NOMO-1 treated with dmso at 0.1 percent for 144 hours (cell line): ENCODE results near the gene CDH24.

Experiments
- DNase-seq: peaks from one replicate; lab custom pipeline; 2025; ENCODE audit not compliant: unreplicated experiment; lab: John Stamatoyannopoulos, UW

Gene CDH24

GRCh38 chr14:23063601-23064000, 6.3 kb upstream of the CDH24 start:
- DNase-seq = no peak

- DNase-seq = no peak
These were observed 4.7 kb upstream of the CDH24 start for GRCh38 chr14:23062002-23062401.

GRCh38 chr14:23060536-23061260, 3.4 kb upstream of the CDH24 start:
- DNase-seq = no peak

GRCh38 chr14:23058654-23059504, 1.6 kb upstream of the CDH24 start:
- no peak for DNase-seq

- DNase-seq = no peak
These were observed 685 bp upstream of the CDH24 start for GRCh38 chr14:23057757-23058653.

GRCh38 chr14:23056145-23056955, 970 bp downstream of the CDH24 start:
- no peak for DNase-seq

- DNase-seq = no peak
These were observed 1.6 kb downstream of the CDH24 start for GRCh38 chr14:23055621-23056144.

- DNase-seq = no peak
These were observed 2.2 kb downstream of the CDH24 start for GRCh38 chr14:23055147-23055550.

GRCh38 chr14:23054000-23054811, 3.1 kb downstream of the CDH24 start:
- DNase-seq = no peak

- no peak for DNase-seq
These were observed 3.9 kb downstream of the CDH24 start for GRCh38 chr14:23053426-23053825.

GRCh38 chr14:23052671-23053070, 4.6 kb downstream of the CDH24 start:
- DNase-seq = no peak

- DNase-seq = no peak
These were observed 5.1 kb downstream of the CDH24 start for GRCh38 chr14:23052182-23052623.

GRCh38 chr14:23051141-23052057, 5.9 kb downstream of the CDH24 start:
- DNase-seq = no peak

- no peak for DNase-seq
These were observed 8.3 kb downstream of the CDH24 start for GRCh38 chr14:23049011-23049410.

- no peak for DNase-seq
These were observed 9.3 kb downstream of the CDH24 start for GRCh38 chr14:23047751-23048693.

GRCh38 chr14:23047034-23047634, 10.2 kb downstream of the CDH24 start:
- DNase-seq = no peak
